Left ventricle myocardium inferior (tissue), 1 donor: ENCODE results near the gene ZDHHC13. TPM values are rescaled to one million over a fixed set of nuclear protein-coding genes. Genes with fewer than 3 reads are reported as not detected.

Experiments used
- DNase-seq: peaks from one replicate; pipeline ENCODE4 v3.0.0-alpha.2; 2020
- H3K27ac ChIP-seq: fragments of 200-600 bp; replicated peaks from 2 replicates; pipeline ENCODE4 v1.8.0; 2021
- H3K27me3 ChIP-seq: fragments of 200-600 bp; 2 replicates; pipeline ENCODE4 v1.8.0; 2021; ENCODE audit warnings: low read depth
- H3K36me3 ChIP-seq: fragments of 200-600 bp; 2 replicates; pipeline ENCODE4 v1.8.0; 2021
- H3K4me1 ChIP-seq: fragments of 200-600 bp; 2 replicates; pipeline ENCODE4 v1.8.0; 2021
- H3K4me3 ChIP-seq: fragments of 200-600 bp; 2 replicates; pipeline ENCODE4 v1.8.0; 2021; ENCODE audit warnings: mild to moderate bottlenecking, moderate library complexity
- H3K9me3 ChIP-seq: fragments of 200-600 bp; replicated peaks from 2 replicates; pipeline ENCODE4 v1.8.0; 2021
- CTCF ChIP-seq: fragments of 200-600 bp; IDR thresholded peaks from 2 replicates; pipeline ENCODE4 v1.8.0; 2021; ENCODE audit warnings: antibody characterized with exemption, mild to moderate bottlenecking, borderline replicate concordance
- intact Hi-C: fragments of 100-400 bp; cut with micrococcal nuclease; formaldehyde crosslinking; loops from one replicate; pipeline ENCODE4 v1.11.0; 2022
- total RNA-seq: library from RNA; stranded (reverse); fragmentation: NEBNext Ultra II Directional; extraction: Animal tissue kit (Norgen Biotek cat#: 25700); gene quantifications from one replicate; pipeline ENCODE4 v1.2.1, GENCODE V29; 2021
- donor health status: DM: no; HTN: yes; CAD: no; lungs with severe emphysema.

The ZDHHC13 gene
- total RNA-seq, 1 donor from 2014 or later = 8.0 TPM

GRCh38 chr11:19209617-19210370 lies 92.8 kb downstream of the ZDHHC13 start:
- DNase-seq = no peak
- Histone ChIP-seq H3K27me3 (no peaks in the 10 kb centered on the region), H3K9me3 (no peaks in the 10 kb centered on the region), H3K4me1 (peaks cover 19% of the 10 kb centered on the region), H3K36me3 (no peaks in the 10 kb centered on the region), H3K4me3 (peak overlapping the region; percentile 54), H3K27ac (peak overlapping the region; percentile 83)
- peak; percentile 21 for TF ChIP-seq CTCF
- intact Hi-C loops = no loop called here

GRCh38 chr11:19216021-19216420 lies 99.1 kb downstream of the ZDHHC13 start:
- Histone ChIP-seq H3K4me1 (peaks cover 30% of the 10 kb centered on the region), H3K36me3 (no peaks in the 10 kb centered on the region), H3K27ac (no peak overlapping the region), H3K27me3 (no peaks in the 10 kb centered on the region), H3K4me3 (no peak overlapping the region), H3K9me3 (no peaks in the 10 kb centered on the region)
- TF ChIP-seq CTCF = no peak
- intact Hi-C loops = no loop called here
- no peak for DNase-seq

GRCh38 chr11:19216709-19217374 lies 99.9 kb downstream of the ZDHHC13 start:
- no peak overlapping the region for H3K4me3 ChIP-seq
- no peaks in the 10 kb centered on the region for H3K9me3 ChIP-seq
- TF ChIP-seq CTCF = no peak
- intact Hi-C loops = no loop called here
- DNase-seq = no peak
- no peaks in the 10 kb centered on the region for H3K27me3 ChIP-seq
- peaks cover 38% of the 10 kb centered on the region for H3K4me1 ChIP-seq
- H3K27ac ChIP-seq = no peak overlapping the region
- no peaks in the 10 kb centered on the region for H3K36me3 ChIP-seq

- Histone ChIP-seq H3K9me3 (peaks cover 4% of the 10 kb centered on the region), H3K4me3 (no peak overlapping the region), H3K27me3 (no peaks in the 10 kb centered on the region), H3K27ac (peak overlapping the region; percentile 82), H3K4me1 (peaks cover 38% of the 10 kb centered on the region), H3K36me3 (no peaks in the 10 kb centered on the region)
- intact Hi-C loops = no loop called here
- DNase-seq = no peak
- TF ChIP-seq CTCF = no peak
Measured at GRCh38 chr11:19218216-19218615, 101.2 kb downstream of the ZDHHC13 start.

GRCh38 chr11:19218786-19219460 lies 102.0 kb downstream of the ZDHHC13 start:
- H3K4me3 ChIP-seq = no peak overlapping the region
- H3K27ac ChIP-seq = peak overlapping the region; percentile 82
- no peaks in the 10 kb centered on the region for H3K27me3 ChIP-seq
- H3K9me3 ChIP-seq = peaks cover 4% of the 10 kb centered on the region
- no peak for TF ChIP-seq CTCF
- peaks cover 38% of the 10 kb centered on the region for H3K4me1 ChIP-seq
- DNase-seq = peak; percentile 40
- intact Hi-C loops = no loop called here
- no peaks in the 10 kb centered on the region for H3K36me3 ChIP-seq
